Measurements from ENCODE around the gene WFDC5.

DNA sequence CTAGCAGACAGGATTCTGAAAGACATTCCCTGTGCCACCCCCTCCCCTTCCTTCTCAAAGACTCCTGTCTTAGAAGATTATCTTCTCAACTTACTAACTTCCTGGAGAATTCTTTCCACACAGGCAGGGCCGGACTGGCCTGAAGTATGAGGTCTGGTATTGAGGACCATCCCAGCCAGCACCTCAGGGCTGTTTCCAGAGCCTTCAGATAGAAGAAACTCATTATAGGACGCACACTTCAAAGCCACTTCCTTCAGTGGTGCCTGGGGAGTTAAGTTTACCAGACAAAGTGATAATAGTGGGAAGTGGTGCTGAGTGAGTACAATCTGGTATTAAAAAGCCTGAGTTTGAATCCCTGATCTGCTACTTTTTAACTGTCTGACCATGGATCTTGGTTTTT is 29.7 kb downstream of the WFDC5 start:
- TF ChIP-seq, protein P1, sequence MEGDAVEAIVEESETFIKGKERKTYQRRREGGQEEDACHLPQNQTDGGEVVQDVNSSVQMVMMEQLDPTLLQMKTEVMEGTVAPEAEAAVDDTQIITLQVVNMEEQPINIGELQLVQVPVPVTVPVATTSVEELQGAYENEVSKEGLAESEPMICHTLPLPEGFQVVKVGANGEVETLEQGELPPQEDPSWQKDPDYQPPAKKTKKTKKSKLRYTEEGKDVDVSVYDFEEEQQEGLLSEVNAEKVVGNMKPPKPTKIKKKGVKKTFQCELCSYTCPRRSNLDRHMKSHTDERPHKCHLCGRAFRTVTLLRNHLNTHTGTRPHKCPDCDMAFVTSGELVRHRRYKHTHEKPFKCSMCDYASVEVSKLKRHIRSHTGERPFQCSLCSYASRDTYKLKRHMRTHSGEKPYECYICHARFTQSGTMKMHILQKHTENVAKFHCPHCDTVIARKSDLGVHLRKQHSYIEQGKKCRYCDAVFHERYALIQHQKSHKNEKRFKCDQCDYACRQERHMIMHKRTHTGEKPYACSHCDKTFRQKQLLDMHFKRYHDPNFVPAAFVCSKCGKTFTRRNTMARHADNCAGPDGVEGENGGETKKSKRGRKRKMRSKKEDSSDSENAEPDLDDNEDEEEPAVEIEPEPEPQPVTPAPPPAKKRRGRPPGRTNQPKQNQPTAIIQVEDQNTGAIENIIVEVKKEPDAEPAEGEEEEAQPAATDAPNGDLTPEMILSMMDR (IDR thresholded peaks at IDR 0.05), result no peak
- no peak for TF ChIP-seq POLR2A (IDR thresholded peaks at IDR 0.05)

Measured in Peyer's patch (tissue), 4 donors.